HepG2 (cell line): ENCODE results near the gene KRT15. TPM values are rescaled to one million over a fixed set of nuclear protein-coding genes. Genes with fewer than 3 reads are reported as not detected.
A peak's percentile ranks its signal among the peaks of the same experiment; 100 is the strongest.

Source experiments
- FOXO4 ChIP-seq: sonication (generic); formaldehyde crosslinking; conservative IDR thresholded peaks from 2 replicates; pipeline ENCODE4 v1.8.1; 2023; ENCODE audit warnings: missing genetic modification reagents
- KLF13 ChIP-seq: sonication (generic); formaldehyde crosslinking; IDR thresholded peaks from 2 replicates; pipeline ENCODE4 v1.4.0; 2020; ENCODE audit warnings: mild to moderate bottlenecking, missing genetic modification reagents
- MIER2 ChIP-seq: IDR thresholded peaks from 2 replicates; pipeline ENCODE4 v1.6.1; 2016; ENCODE audit warnings: missing biosample characterization, missing genetic modification reagents
- POLR2G ChIP-seq: fragments of 200-400 bp; formaldehyde crosslinking; IDR thresholded peaks from 2 replicates; pipeline ENCODE4 v1.6.1; 2018; ENCODE audit warnings: mild to moderate bottlenecking, low read depth, low read length, moderate library complexity
- YY1 ChIP-seq: IDR thresholded peaks from 2 replicates; pipeline ENCODE4 v1.6.1; 2011; ENCODE audit warnings: low read length, low read depth, moderate library complexity, mild to moderate bottlenecking; ENCODE audit not compliant: insufficient read depth, insufficient replicate concordance
- ZNF556 ChIP-seq: sonication (generic); formaldehyde crosslinking; IDR thresholded peaks from 2 replicates; pipeline ENCODE4 v1.4.0; 2020; ENCODE audit warnings: mild to moderate bottlenecking, missing genetic modification reagents, borderline replicate concordance
- ZNF678 ChIP-seq: sonication (generic); formaldehyde crosslinking; IDR thresholded peaks from 2 replicates; pipeline ENCODE4 v1.4.0; 2020; ENCODE audit warnings: mild to moderate bottlenecking, missing genetic modification reagents
- polyA plus RNA-seq, 8 experiments: library from polyadenylated mRNA; depleted of rRNA in 3 of 8; stranded (reverse) in 7 of 8; unstranded in 1 of 8; fragments of >200 nt; fragmentation: Illumina TruSeq in 4 of 8; extraction: Trizol in 4 of 8; gene quantifications; 2 replicates each; pipeline versions ENCODE4 v1.2.1 to v1.2.3, GENCODE V29; 2011 to 2016; ENCODE audit warnings: low read depth in 4 of 8, missing spikeins in 1 of 8, mixed read lengths in 1 of 8; ENCODE audit not compliant: insufficient read depth in 1 of 8
- total RNA-seq, 5 experiments: library from RNA; depleted of rRNA; stranded (reverse); fragments of >200 nt; fragmentation: Illumina TruSeq; extraction: Trizol; gene quantifications; 2 replicates each; pipeline ENCODE4 v1.2.3, GENCODE V29; 2016; ENCODE audit warnings: low read depth in 1 of 5
- TF ChIP-seq, protein P1 (sequence below), 2 experiments: sonication (generic) in 1 of 2; formaldehyde crosslinking in 1 of 2; IDR thresholded peaks; 2 replicates each; pipeline versions ENCODE4 v1.4.0 to v1.6.1; 2018 to 2020; ENCODE audit warnings: missing genetic modification reagents in 2 of 2, borderline replicate concordance in 1 of 2, low read depth in 1 of 2, mild to moderate bottlenecking in 1 of 2, missing biosample characterization in 1 of 2
- TF ChIP-seq, protein P2 (sequence below): sonication (generic); formaldehyde crosslinking; IDR thresholded peaks from 2 replicates; pipeline ENCODE4 v1.4.0; 2020; ENCODE audit warnings: mild to moderate bottlenecking, missing genetic modification reagents
- TF ChIP-seq, protein P3 (sequence below): sonication (generic); formaldehyde crosslinking; IDR thresholded peaks from 2 replicates; pipeline ENCODE4 v1.8.0; 2022; ENCODE audit warnings: mild to moderate bottlenecking, missing genetic modification reagents
- TF ChIP-seq, protein P4 (sequence below): IDR thresholded peaks from 2 replicates; pipeline ENCODE4 v1.6.1; 2016; ENCODE audit warnings: low read depth, missing genetic modification reagents, missing compliant biosample characterization

The KRT15 gene
- total and polyA plus RNA-seq, 2 of the 13 experiments (the other 11 are each of a cell fraction or from before 2014, with no cell fraction given): 0.46 to 0.63 TPM

DNA sequence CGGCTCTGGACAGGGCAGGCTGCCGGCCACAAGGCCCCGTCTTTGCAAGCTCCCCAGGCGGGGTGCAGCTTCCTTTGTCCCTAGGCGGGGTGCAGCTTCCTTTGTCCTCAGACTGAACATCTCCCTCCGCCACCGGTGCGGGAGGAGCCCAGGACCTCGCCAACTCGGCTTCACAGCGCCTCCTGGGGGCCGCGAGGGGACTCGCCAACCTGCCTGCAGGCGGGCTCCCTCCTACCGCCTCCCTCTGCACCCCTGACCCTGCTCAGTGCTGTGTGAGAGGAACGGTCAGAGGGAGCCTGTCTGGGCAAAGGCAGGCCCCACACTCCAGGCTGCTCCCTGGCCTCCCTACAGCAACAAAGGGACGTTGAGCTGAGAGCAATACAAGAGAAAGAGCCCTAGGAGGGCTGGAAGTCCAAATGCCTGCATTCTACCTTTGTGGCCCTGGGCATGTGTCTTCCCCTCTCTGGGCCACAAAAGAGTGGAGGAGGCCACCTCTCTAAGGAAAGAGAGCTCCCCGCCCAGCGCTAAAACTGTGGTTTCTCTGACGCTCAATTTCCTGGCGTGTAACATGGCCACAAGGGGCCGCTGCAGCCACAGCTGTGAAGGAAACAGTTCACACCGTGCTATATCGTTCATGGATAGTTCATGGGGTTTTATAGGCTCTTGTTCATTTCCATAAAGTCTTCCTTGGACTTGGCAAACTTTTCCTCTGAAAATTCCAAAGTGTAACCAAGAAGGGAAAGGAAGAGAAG, 30.3 kb upstream of the KRT15 start (continued):
- TF ChIP-seq, protein P1, sequence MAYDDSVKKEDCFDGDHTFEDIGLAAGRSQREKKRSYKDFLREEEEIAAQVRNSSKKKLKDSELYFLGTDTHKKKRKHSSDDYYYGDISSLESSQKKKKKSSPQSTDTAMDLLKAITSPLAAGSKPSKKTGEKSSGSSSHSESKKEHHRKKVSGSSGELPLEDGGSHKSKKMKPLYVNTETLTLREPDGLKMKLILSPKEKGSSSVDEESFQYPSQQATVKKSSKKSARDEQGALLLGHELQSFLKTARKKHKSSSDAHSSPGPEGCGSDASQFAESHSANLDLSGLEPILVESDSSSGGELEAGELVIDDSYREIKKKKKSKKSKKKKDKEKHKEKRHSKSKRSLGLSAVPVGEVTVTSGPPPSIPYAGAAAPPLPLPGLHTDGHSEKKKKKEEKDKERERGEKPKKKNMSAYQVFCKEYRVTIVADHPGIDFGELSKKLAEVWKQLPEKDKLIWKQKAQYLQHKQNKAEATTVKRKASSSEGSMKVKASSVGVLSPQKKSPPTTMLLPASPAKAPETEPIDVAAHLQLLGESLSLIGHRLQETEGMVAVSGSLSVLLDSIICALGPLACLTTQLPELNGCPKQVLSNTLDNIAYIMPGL (CRISPR knock-in tag; IDR thresholded peaks at IDR 0.05; ENCODE audit: borderline replicate concordance in 1 of 2, low read depth in 1 of 2): peak; percentile 89 to 93
- 0 out of 2 replicates have a peak, but pooled peaks have one; percentile 11 for TF ChIP-seq MIER2 (CRISPR knock-in tag)
- TF ChIP-seq, protein P2, sequence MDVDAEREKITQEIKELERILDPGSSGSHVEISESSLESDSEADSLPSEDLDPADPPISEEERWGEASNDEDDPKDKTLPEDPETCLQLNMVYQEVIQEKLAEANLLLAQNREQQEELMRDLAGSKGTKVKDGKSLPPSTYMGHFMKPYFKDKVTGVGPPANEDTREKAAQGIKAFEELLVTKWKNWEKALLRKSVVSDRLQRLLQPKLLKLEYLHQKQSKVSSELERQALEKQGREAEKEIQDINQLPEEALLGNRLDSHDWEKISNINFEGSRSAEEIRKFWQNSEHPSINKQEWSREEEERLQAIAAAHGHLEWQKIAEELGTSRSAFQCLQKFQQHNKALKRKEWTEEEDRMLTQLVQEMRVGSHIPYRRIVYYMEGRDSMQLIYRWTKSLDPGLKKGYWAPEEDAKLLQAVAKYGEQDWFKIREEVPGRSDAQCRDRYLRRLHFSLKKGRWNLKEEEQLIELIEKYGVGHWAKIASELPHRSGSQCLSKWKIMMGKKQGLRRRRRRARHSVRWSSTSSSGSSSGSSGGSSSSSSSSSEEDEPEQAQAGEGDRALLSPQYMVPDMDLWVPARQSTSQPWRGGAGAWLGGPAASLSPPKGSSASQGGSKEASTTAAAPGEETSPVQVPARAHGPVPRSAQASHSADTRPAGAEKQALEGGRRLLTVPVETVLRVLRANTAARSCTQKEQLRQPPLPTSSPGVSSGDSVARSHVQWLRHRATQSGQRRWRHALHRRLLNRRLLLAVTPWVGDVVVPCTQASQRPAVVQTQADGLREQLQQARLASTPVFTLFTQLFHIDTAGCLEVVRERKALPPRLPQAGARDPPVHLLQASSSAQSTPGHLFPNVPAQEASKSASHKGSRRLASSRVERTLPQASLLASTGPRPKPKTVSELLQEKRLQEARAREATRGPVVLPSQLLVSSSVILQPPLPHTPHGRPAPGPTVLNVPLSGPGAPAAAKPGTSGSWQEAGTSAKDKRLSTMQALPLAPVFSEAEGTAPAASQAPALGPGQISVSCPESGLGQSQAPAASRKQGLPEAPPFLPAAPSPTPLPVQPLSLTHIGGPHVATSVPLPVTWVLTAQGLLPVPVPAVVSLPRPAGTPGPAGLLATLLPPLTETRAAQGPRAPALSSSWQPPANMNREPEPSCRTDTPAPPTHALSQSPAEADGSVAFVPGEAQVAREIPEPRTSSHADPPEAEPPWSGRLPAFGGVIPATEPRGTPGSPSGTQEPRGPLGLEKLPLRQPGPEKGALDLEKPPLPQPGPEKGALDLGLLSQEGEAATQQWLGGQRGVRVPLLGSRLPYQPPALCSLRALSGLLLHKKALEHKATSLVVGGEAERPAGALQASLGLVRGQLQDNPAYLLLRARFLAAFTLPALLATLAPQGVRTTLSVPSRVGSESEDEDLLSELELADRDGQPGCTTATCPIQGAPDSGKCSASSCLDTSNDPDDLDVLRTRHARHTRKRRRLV: no peak
- TF ChIP-seq, protein P3, sequence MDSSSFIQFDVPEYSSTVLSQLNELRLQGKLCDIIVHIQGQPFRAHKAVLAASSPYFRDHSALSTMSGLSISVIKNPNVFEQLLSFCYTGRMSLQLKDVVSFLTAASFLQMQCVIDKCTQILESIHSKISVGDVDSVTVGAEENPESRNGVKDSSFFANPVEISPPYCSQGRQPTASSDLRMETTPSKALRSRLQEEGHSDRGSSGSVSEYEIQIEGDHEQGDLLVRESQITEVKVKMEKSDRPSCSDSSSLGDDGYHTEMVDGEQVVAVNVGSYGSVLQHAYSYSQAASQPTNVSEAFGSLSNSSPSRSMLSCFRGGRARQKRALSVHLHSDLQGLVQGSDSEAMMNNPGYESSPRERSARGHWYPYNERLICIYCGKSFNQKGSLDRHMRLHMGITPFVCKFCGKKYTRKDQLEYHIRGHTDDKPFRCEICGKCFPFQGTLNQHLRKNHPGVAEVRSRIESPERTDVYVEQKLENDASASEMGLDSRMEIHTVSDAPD (CRISPR knock-in tag): peak; percentile 81; the same call in 1 of the 2 replicates
- peak; percentile 47 for TF ChIP-seq ZNF556 (CRISPR knock-in tag)
- TF ChIP-seq FOXO4 (CRISPR knock-in tag): no peak
- TF ChIP-seq POLR2G: no peak
- no peak for TF ChIP-seq ZNF678 (CRISPR knock-in tag)
- TF ChIP-seq, protein P4, sequence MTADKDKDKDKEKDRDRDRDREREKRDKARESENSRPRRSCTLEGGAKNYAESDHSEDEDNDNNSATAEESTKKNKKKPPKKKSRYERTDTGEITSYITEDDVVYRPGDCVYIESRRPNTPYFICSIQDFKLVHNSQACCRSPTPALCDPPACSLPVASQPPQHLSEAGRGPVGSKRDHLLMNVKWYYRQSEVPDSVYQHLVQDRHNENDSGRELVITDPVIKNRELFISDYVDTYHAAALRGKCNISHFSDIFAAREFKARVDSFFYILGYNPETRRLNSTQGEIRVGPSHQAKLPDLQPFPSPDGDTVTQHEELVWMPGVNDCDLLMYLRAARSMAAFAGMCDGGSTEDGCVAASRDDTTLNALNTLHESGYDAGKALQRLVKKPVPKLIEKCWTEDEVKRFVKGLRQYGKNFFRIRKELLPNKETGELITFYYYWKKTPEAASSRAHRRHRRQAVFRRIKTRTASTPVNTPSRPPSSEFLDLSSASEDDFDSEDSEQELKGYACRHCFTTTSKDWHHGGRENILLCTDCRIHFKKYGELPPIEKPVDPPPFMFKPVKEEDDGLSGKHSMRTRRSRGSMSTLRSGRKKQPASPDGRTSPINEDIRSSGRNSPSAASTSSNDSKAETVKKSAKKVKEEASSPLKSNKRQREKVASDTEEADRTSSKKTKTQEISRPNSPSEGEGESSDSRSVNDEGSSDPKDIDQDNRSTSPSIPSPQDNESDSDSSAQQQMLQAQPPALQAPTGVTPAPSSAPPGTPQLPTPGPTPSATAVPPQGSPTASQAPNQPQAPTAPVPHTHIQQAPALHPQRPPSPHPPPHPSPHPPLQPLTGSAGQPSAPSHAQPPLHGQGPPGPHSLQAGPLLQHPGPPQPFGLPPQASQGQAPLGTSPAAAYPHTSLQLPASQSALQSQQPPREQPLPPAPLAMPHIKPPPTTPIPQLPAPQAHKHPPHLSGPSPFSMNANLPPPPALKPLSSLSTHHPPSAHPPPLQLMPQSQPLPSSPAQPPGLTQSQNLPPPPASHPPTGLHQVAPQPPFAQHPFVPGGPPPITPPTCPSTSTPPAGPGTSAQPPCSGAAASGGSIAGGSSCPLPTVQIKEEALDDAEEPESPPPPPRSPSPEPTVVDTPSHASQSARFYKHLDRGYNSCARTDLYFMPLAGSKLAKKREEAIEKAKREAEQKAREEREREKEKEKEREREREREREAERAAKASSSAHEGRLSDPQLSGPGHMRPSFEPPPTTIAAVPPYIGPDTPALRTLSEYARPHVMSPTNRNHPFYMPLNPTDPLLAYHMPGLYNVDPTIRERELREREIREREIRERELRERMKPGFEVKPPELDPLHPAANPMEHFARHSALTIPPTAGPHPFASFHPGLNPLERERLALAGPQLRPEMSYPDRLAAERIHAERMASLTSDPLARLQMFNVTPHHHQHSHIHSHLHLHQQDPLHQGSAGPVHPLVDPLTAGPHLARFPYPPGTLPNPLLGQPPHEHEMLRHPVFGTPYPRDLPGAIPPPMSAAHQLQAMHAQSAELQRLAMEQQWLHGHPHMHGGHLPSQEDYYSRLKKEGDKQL (CRISPR knock-in tag): no peak
- TF ChIP-seq YY1: peak; percentile 35
- 0 out of 2 replicates have a peak, but pooled peaks have one; percentile 14 for TF ChIP-seq KLF13 (CRISPR knock-in tag)
